Body of pancreas (tissue), 4 donors: ENCODE measurements around the gene ZNF630. TPM values are rescaled to one million over a fixed set of nuclear protein-coding genes. Genes with fewer than 3 reads are reported as not detected.
"Not testable (repeated sequence)": the region's sequence is repeated elsewhere in the genome, so short reads cannot be mapped to it uniquely, and the experiment has no call there.

Experiments used
- ATAC-seq: fragments of 150-250 bp; one replicate; pipeline ENCODE4 v1.9.1; 2016
- DNase-seq, 4 donors: peaks; one replicate each; pipeline ENCODE4 v3.0.0-alpha.2; 2019
- H3K27ac ChIP-seq, 4 donors: fragments of 200-600 bp; sonication (generic); 1 replicate in 3 of 4; 2 replicates in 1 of 4; pipeline versions ENCODE4 v1.5.1 to v1.6.1; 2016 to 2019; ENCODE audit warnings: mild to moderate bottlenecking in 1 of 4, mixed read lengths in 1 of 4, moderate library complexity in 1 of 4
- H3K27me3 ChIP-seq, 2 donors: fragments of 200-600 bp; sonication (generic); one replicate each; pipeline ENCODE4 v1.6.0; 2016; ENCODE audit warnings: mild to moderate bottlenecking in 1 of 2
- H3K36me3 ChIP-seq, 2 donors: fragments of 200-600 bp; sonication (generic); replicated peaks in 1 of 2; 2 replicates each; pipeline ENCODE4 v1.5.1; 2016; ENCODE audit warnings: low read depth in 2 of 2; ENCODE audit not compliant: insufficient read depth in 1 of 2
- H3K4me1 ChIP-seq: fragments of 200-600 bp; sonication (generic); one replicate; pipeline ENCODE4 v1.6.0; 2016
- H3K4me3 ChIP-seq, 2 donors: fragments of 200-600 bp; sonication (generic); 1 replicate in 1 of 2; 2 replicates in 1 of 2; pipeline ENCODE4 v1.5.1; 2016 to 2019
- H3K9me3 ChIP-seq, 3 donors: fragments of 200-600 bp; sonication (generic); 1 replicate in 2 of 3; 2 replicates in 1 of 3; pipeline ENCODE4 v1.5.1; 2016
- POLR2A ChIP-seq, 3 donors: fragments of 450-650 bp; IDR thresholded peaks; one replicate each; pipeline ENCODE4 v1.6.1; 2016; ENCODE audit warnings: antibody characterized with exemption in 3 of 3, mild to moderate bottlenecking in 2 of 3
- WGBS, 2 donors: methylation state at CpG; one replicate each; pipeline ENCODE4 v1.1.5; 2017; 5-methylcytosine and 5-hydroxymethylcytosine counted together
- intact Hi-C: fragments of 100-400 bp; cut with DNase I; formaldehyde crosslinking; loops from one replicate; pipeline ENCODE4 v1.15.1; 2023
- total RNA-seq, 2 donors: library from RNA; depleted of rRNA; stranded (reverse); fragments of >200 nt; gene quantifications; one replicate each; pipeline ENCODE4 v1.1.0, GENCODE V29; 2016
- TF ChIP-seq, protein P1 (sequence below), 7 experiments: fragments of 450-650 bp in 4 of 7; fragments of 200-600 bp in 3 of 7; sonication (generic) in 3 of 7; IDR thresholded peaks; one replicate each; pipeline ENCODE4 v1.5.1; 2016 to 2019; ENCODE audit warnings: antibody characterized with exemption in 7 of 7

Gene ZNF630
- 1 to 10 TPM in 1 of 2 donors, under 1 TPM in 1; 0.33 to 4.2 TPM for total RNA-seq

DNA sequence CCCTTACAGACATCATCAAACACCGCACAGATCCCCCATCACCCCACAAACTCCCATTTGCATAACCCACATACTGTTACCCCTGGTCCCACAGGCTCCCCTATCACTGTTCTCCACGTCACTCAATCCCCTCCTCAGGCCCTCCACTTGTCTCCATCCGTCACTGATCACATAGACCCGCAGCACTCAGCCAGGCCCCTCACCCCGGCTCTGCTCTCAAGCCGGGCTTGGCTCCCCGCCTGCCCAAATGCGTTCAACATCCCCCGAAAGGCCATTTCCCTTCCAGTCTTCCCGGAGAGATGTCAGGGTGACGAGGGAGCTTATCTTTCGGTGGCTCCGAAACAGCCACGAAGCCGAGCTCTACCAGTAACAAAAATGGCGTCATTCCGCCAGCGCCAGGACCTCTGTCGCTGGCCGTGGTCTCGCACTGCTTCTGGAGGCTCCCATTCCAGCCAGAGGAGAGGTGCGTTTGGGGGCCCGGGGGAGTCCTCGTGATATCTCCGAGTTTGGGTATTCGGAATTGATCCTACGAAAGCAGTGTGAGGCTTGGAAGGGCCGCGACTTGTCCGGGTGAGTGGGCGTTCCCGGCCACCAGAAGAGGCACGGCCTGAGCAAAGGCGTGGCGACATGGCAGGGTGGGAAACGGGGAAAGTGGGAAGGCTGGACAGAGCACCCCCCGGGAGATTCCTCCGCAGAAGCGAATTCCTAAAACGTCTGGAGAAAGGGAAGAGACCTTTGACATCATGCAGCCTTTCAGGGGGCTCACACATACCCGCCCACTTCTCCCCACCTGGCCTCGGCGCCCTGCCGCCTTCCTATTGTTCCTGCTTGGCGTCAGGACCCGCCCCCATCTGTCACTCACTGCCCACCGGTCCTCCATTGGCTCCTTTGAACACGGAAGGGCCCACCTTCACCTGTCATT is at the start of gene ZNF630:
Gene ZNF630, minus strand, starts transcription at position 577 of the 922 bp plus-strand sequence. CDS start 4,754 bp downstream, outside the sequence.
- H3K4me1 ChIP-seq: no peaks in the 10 kb centered on the region
- DNase-seq (peak; percentile 80 to 89 (median 86)), ATAC-seq (peak; percentile 97)
- peak within 1 kb of the TSS; percentile 37 to 62 for H3K4me3 ChIP-seq
- no peaks in the 10 kb centered on the region for H3K36me3 ChIP-seq
- intact Hi-C loops: no loop called here
- no peaks in the 10 kb centered on the region for H3K27me3 ChIP-seq
- peak; percentile 17 to 60 (median 47) for TF ChIP-seq POLR2A (IDR thresholded peaks at IDR 0.05)
- TF ChIP-seq, protein P1, sequence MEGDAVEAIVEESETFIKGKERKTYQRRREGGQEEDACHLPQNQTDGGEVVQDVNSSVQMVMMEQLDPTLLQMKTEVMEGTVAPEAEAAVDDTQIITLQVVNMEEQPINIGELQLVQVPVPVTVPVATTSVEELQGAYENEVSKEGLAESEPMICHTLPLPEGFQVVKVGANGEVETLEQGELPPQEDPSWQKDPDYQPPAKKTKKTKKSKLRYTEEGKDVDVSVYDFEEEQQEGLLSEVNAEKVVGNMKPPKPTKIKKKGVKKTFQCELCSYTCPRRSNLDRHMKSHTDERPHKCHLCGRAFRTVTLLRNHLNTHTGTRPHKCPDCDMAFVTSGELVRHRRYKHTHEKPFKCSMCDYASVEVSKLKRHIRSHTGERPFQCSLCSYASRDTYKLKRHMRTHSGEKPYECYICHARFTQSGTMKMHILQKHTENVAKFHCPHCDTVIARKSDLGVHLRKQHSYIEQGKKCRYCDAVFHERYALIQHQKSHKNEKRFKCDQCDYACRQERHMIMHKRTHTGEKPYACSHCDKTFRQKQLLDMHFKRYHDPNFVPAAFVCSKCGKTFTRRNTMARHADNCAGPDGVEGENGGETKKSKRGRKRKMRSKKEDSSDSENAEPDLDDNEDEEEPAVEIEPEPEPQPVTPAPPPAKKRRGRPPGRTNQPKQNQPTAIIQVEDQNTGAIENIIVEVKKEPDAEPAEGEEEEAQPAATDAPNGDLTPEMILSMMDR (IDR thresholded peaks at IDR 0.05): no peak
- H3K9me3 ChIP-seq: no peaks in the 10 kb centered on the region
- WGBS, 2 donors: 1% methylated on average over 9 to 43 of the region's 48 CpGs
- peak within 1 kb of the TSS; percentile 5 to 92 (median 80) for H3K27ac ChIP-seq

DNA sequence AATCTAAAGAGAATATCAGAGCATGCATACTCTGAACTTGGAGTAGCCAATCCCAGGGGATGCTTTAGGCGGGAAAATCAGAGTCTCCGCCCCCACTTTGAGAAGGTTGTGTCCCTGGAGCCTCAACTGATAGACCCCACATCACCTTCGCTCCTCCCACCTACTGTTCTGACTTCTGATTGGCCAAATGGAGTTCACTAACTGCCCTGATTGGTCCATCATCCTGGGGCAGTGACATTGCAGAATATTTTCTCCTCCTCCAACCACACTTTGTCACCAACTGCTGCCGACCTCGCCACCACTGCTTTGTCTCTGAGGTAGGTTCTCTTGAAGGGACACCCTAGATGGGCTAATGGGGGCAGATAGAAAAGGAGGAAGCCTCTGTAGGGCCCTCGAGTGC is 36.3 kb upstream of the ZNF630 start:
- intact Hi-C loops: no loop called here
- TF ChIP-seq, protein P1 (IDR thresholded peaks at IDR 0.05): no peak
- TF ChIP-seq POLR2A (IDR thresholded peaks at IDR 0.05): no peak
- no peaks in the 10 kb centered on the region for H3K4me1 ChIP-seq
- H3K27ac ChIP-seq: no peak overlapping the region
- WGBS, 2 donors: 66 to 67% methylated on average over 5 to 6 of the region's 6 CpGs
- ATAC-seq (no peak), DNase-seq (no peak)
- no peaks in the 10 kb centered on the region for H3K9me3 ChIP-seq
- H3K27me3 ChIP-seq: no peaks in the 10 kb centered on the region
- H3K4me3 ChIP-seq: no peak overlapping the region
- no peaks in the 10 kb centered on the region for H3K36me3 ChIP-seq

DNA sequence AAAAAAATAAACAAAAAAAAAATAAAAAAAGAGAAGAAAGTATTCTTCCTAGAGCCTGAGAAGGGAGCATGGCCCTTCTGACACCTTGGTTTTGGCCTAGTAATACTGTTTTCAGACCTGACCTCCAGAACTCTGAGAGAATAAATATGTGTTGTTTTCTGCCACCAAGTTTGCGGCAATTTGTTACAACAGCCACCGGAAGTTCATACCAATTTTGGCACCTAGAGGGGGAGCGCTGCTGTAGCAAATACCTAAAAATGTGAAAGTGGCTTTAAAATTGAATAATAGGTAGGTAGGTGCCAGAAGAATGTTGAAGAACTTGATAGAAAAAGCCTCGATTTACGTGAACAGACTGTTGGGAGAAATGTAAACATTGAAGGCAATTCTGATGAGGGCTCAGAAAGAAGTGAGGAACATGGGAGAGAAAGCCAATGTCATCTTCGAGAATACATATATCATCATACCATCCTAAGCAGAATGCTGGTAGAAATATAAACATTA is 31.5 kb upstream of the ZNF630 start:
- intact Hi-C loops: no loop called here
- TF ChIP-seq POLR2A (IDR thresholded peaks at IDR 0.05): no peak
- TF ChIP-seq, protein P1 (IDR thresholded peaks at IDR 0.05): no peak
- DNase-seq: no peak
- 75 to 85% methylated on average over 6 of the region's 6 CpGs for WGBS, 2 donors
- H3K4me1 ChIP-seq: no peaks in the 10 kb centered on the region
- no peaks in the 10 kb centered on the region for H3K9me3 ChIP-seq
- H3K27ac ChIP-seq: no peak overlapping the region
- no peak for ATAC-seq
- no peak overlapping the region for H3K4me3 ChIP-seq
- no peaks in the 10 kb centered on the region for H3K36me3 ChIP-seq
- no peaks in the 10 kb centered on the region for H3K27me3 ChIP-seq

DNA sequence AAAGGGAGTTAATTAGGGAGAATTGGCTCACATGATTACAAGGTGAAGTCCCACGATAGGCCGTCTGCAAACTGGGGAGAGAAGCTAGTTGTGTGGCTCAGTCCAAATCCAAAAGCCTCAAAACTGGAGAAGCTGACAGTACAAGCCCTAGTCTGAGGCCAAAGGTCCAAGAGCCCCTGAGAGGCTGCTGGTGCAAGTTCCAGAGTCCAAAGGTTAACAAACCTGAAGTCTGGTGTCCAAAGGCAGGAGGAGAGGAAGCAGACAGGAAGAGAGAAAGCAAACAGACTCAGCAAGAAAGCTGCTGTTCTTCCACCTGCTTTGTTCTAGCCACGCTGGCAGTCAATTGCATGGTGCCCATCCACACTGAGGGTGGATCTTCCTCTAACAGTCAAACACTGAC is 30.0 kb upstream of the ZNF630 start:
- H3K36me3 ChIP-seq: no peaks in the 10 kb centered on the region
- no peaks in the 10 kb centered on the region for H3K27me3 ChIP-seq
- no peak overlapping the region for H3K4me3 ChIP-seq
- H3K27ac ChIP-seq: no peak overlapping the region
- no peak for DNase-seq
- 68 to 72% methylated on average over 3 of the region's 3 CpGs for WGBS, 2 donors
- TF ChIP-seq, protein P1 (IDR thresholded peaks at IDR 0.05): no peak
- TF ChIP-seq POLR2A (IDR thresholded peaks at IDR 0.05): no peak
- no peaks in the 10 kb centered on the region for H3K4me1 ChIP-seq
- H3K9me3 ChIP-seq: no peaks in the 10 kb centered on the region
- intact Hi-C loops: no loop called here
- ATAC-seq: no peak

DNA sequence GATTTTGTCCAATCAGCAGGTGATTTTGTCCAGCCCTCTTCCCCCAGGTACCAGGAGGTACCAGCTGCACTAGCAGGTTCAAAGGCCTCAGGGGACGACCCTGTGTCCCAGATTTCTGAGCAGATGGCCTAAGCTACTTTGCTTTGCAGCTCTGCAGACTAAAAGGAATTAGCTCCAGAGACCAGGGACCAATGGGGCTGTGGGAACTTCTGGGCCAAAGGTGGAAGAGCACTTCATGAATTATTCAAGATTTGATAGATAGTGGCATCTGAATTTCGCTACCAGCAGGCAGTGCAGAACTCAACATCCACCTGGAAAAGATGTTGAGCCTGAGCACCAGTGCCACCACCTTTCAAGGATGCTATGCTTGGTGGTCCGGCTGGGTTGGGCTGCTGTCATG is 21.1 kb upstream of the ZNF630 start:
- H3K27me3 ChIP-seq, H3K4me3 ChIP-seq, ATAC-seq, H3K27ac ChIP-seq, intact Hi-C loops, H3K36me3 ChIP-seq, H3K4me1 ChIP-seq, H3K9me3 ChIP-seq, DNase-seq: not testable (repeated sequence)
- 82% methylated on average over 2 of the region's 3 CpGs; no CpG with 5 or more reads in 1 of the 2 donors for WGBS, 2 donors
